Chondrocyte (in vitro differentiated cells): ENCODE measurements around the gene FAM216A. TPM values are rescaled to one million over a fixed set of nuclear protein-coding genes. Genes with fewer than 3 reads are reported as not detected.
"Not testable (repeated sequence)": the region's sequence is repeated elsewhere in the genome, so short reads cannot be mapped to it uniquely, and the experiment has no call there.

ENCODE experiments used
- DNase-seq: peaks from one replicate; pipeline ENCODE4 v3.0.0; 2021; ENCODE audit warnings: mixed read lengths, low spot score
- H3K27ac Mint-ChIP-seq: one replicate; pipeline ENCODE4 v1.8.0; 2021; ENCODE audit warnings: mild to moderate bottlenecking, moderate library complexity, mixed read lengths; ENCODE audit not compliant: unreplicated experiment
- H3K27me3 Mint-ChIP-seq: 2 replicates; pipeline ENCODE4 v1.8.0; 2021; ENCODE audit warnings: low read depth, mixed read lengths
- H3K36me3 Mint-ChIP-seq: 2 replicates; pipeline ENCODE4 v1.8.0; 2021; ENCODE audit warnings: low read depth, mixed read lengths
- H3K4me1 Mint-ChIP-seq: 2 replicates; pipeline ENCODE4 v1.8.0; 2021; ENCODE audit warnings: low read depth, mild to moderate bottlenecking, mixed read lengths
- H3K4me3 Mint-ChIP-seq: one replicate; pipeline ENCODE4 v1.8.0; 2021; ENCODE audit warnings: mild to moderate bottlenecking, moderate library complexity, mixed read lengths; ENCODE audit not compliant: unreplicated experiment
- H3K9me3 Mint-ChIP-seq: 2 replicates; pipeline ENCODE4 v1.8.0; 2021; ENCODE audit warnings: low read depth, mixed read lengths
- total RNA-seq: library from RNA; stranded (reverse); gene quantifications from 3 replicates; pipeline ENCODE4 v1.2.1, GENCODE V29; 2021
- TF ChIP-seq, protein P1 (sequence below): fragments of 200-600 bp; sonication (generic); IDR thresholded peaks from 2 replicates; pipeline ENCODE4 v1.5.0; 2021; ENCODE audit warnings: antibody characterized with exemption, mild to moderate bottlenecking, moderate library complexity

Gene FAM216A
- total RNA-seq, 1 donor from 2014 or later = 5.8 TPM

DNA sequence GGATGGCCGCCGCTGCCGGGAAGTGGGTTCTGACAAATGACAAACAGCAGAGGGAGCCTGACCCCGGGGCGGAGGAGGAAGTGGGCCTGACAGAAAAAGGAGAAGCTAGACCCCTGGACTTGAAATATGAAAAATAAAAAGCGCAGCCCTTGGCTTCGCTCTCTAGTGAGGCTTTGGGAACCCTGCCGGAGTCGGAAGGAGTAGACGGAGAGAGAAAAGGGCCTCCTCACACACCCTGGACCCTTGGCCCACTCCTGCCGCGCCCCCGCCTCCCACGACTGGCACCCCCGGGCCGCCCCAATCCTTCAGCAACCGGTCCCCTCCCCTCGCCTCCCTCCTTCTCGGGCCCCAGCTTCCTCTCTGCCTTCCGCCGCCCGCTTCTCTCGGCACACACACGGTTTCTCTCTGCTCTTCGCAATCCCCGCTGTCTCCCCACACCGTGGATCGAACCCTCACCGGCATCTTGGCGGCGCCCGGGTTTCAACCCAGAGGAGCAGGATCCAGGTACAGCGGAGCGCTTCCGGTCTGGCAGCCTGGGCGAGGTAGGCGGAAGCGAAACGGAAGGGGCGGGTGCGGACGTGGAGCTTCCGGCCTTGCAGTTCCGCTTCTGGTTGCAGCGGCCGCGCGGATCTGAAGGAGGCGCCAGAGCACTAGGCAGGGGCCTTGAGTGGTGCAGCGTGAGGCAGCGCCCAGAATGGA lies 18.7 kb upstream of the FAM216A start, which contains the start of gene ARPC3:
TSS of gene ARPC3 (minus strand) at position 539 of the 699 bp plus-strand sequence. CDS start at position 462, 77 bp downstream.
- peaks cover 40% of the 10 kb centered on the region for H3K4me1 Mint-ChIP-seq
- H3K27me3 Mint-ChIP-seq = no peaks in the 10 kb centered on the region
- DNase-seq = peak; percentile 97
- H3K27ac Mint-ChIP-seq = peak within 1 kb of the TSS; percentile 100
- TF ChIP-seq, protein P1, sequence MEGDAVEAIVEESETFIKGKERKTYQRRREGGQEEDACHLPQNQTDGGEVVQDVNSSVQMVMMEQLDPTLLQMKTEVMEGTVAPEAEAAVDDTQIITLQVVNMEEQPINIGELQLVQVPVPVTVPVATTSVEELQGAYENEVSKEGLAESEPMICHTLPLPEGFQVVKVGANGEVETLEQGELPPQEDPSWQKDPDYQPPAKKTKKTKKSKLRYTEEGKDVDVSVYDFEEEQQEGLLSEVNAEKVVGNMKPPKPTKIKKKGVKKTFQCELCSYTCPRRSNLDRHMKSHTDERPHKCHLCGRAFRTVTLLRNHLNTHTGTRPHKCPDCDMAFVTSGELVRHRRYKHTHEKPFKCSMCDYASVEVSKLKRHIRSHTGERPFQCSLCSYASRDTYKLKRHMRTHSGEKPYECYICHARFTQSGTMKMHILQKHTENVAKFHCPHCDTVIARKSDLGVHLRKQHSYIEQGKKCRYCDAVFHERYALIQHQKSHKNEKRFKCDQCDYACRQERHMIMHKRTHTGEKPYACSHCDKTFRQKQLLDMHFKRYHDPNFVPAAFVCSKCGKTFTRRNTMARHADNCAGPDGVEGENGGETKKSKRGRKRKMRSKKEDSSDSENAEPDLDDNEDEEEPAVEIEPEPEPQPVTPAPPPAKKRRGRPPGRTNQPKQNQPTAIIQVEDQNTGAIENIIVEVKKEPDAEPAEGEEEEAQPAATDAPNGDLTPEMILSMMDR = peak; percentile 85
- H3K9me3 Mint-ChIP-seq = no peaks in the 10 kb centered on the region
- peaks cover 24% of the 10 kb centered on the region for H3K36me3 Mint-ChIP-seq
- H3K4me3 Mint-ChIP-seq = peak within 1 kb of the TSS; percentile 97

DNA sequence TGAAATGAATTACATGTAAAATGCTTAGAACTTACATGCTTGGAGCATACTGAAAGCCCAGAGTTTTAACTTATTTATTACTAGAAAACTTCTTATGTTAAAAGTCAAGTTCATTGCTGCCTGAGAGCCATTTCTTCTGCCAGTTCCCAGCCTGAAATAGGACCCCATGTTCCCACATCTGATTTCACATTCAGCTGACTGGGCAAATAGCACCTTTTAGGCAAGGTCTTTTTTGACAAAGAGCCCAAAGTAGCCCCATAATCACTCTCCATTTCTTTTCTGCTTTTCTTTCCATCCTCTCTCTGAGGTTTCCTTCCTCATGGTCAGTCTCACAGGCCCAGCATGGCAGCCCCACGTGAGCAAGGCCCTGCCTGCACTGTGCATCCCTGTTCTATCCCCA lies 17.4 kb upstream of the FAM216A start:
- TF ChIP-seq, protein P1 = no peak
- H3K27me3 Mint-ChIP-seq = no peaks in the 10 kb centered on the region
- H3K9me3 Mint-ChIP-seq = no peaks in the 10 kb centered on the region
- no peak overlapping the region for H3K4me3 Mint-ChIP-seq
- H3K4me1 Mint-ChIP-seq = peaks cover 35% of the 10 kb centered on the region
- peaks cover 21% of the 10 kb centered on the region for H3K36me3 Mint-ChIP-seq
- no peak for DNase-seq
- peak overlapping the region; percentile 53 for H3K27ac Mint-ChIP-seq

DNA sequence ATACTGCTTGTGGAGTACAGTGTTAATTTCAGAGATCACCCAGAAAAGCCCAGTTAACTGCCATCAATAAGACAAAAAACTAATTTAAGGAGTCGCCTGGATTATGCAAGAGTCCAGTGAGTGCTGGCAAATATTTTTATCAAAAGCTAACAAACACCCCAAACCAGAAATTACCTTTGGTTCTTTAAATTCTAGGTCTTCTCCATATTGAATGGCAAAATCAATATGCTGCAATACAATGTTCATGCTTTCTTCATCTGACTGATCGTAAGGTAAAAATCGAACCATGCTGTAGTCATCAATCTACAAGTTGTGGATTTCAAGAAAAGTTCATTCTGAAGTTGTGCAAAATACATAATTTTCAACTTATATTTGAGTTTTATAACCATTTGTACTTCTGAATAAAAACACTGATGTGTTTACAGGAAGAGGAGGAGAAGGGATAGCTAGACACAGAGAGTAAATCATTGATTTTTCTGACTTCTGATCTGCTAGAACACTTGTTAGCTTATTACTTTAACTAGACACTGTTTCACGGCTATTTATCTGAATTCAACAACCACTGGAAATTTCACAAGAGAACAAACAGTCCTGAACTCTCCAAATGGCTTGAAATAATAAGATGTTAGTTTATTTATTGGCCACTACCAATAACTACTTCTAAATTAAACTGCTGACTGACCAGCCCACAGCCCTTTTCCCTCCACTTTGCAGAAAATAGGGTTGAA lies 14.9 kb upstream of the FAM216A start:
- TF ChIP-seq, protein P1 = no peak
- no peak for DNase-seq
- Mint-ChIP-seq H3K4me1 (peaks cover 16% of the 10 kb centered on the region), H3K27me3 (no peaks in the 10 kb centered on the region), H3K27ac (no peak overlapping the region), H3K36me3 (peaks cover 16% of the 10 kb centered on the region), H3K9me3 (no peaks in the 10 kb centered on the region), H3K4me3 (no peak overlapping the region)

DNA sequence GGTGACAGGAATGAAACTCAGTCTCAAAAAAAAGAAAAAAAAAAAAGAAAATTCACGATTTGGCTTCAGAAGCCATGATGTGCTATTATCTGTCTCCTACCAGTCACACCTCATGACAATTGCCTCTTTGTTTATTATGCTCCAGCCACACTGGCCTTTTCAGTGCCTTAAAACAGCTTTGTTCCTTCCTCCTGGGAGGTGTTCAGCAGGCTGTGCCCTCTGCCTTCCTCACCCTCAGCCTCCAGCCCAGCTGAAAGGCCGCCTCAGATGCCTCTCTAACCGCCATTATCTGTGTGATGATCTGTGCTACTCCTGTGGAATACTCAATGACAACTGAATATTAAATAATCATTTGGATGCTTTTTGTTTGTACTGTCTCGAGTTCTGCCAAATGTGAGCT lies 9.9 kb upstream of the FAM216A start:
- Mint-ChIP-seq H3K27ac (no peak overlapping the region), H3K4me3 (no peak overlapping the region), H3K27me3 (no peaks in the 10 kb centered on the region), H3K36me3 (peaks cover 8% of the 10 kb centered on the region), H3K9me3 (no peaks in the 10 kb centered on the region), H3K4me1 (no peaks in the 10 kb centered on the region)
- DNase-seq = no peak
- TF ChIP-seq, protein P1 = no peak

DNA sequence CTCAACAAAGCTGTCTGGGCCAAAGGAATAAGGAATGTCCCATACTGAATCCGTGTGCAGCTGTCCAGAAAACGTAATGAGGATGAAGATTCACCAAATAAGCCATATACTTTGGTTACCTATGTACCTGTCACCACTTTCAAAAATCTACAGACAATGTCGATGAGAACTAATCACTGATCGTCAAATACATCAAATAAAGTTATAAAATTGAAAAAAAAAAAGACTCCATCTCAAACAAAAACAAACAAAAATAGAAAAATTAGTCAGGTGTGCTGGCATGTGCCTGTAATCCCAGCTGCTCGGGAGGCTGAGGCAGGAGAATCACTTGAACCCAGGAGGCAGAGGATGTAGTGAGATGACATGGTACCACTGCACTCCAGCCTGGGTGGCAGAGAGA lies 7.5 kb upstream of the FAM216A start:
- H3K27me3 Mint-ChIP-seq, H3K36me3 Mint-ChIP-seq, H3K9me3 Mint-ChIP-seq, DNase-seq, H3K27ac Mint-ChIP-seq, H3K4me1 Mint-ChIP-seq, H3K4me3 Mint-ChIP-seq: not testable (repeated sequence)
